GM12878 (cell line): ENCODE results near the gene ANKRD13A. TPM values are rescaled to one million over a fixed set of nuclear protein-coding genes. Genes with fewer than 3 reads are reported as not detected.

ENCODE experiments used
- ATAC-seq: fragments of 200-7000 bp; cut with Tn5 transposase; 3 replicates; pipeline ENCODE4 v1.9.1; 2020; ENCODE audit warnings: mild to moderate bottlenecking, moderate library complexity
- BruUV-seq: library from RNA; stranded (reverse); fragments of 400-500 nt; replicated peaks from 2 replicates; lab custom pipeline; 2021; lab: Mats Ljungman, UMichigan
- CTCF ChIA-PET: fragments of 300-600 bp; sonication (Branson Sonifier 250); formaldehyde crosslinking; extraction: SDS; loops from one replicate; lab custom pipeline; 2021; ENCODE audit warnings: inconsistent platforms; lab: Yijun Ruan, JAX
- POLR2A ChIA-PET: fragments of 350-600 bp; formaldehyde crosslinking; extraction: SDS; loops from one replicate; lab custom pipeline; 2021; ENCODE audit warnings: inconsistent platforms; lab: Charles Lee
- RAD21 ChIA-PET: fragments of 300-600 bp; sonication (Branson Sonifier 250); formaldehyde crosslinking; loops from one replicate; lab custom pipeline; 2023; ENCODE audit warnings: antibody characterized with exemption; ENCODE audit not compliant: unreplicated experiment; lab: Charles Lee
- SMC1A ChIA-PET: fragments of 300-600 bp; sonication (Branson Sonifier 250); formaldehyde crosslinking; loops from one replicate; lab custom pipeline; 2023; ENCODE audit not compliant: unreplicated experiment, uncharacterized antibody; lab: Charles Lee
- DNase-seq: peaks from one replicate; pipeline ENCODE4 v3.0.0-alpha.2; 2011; ENCODE audit warnings: low read depth, low spot score
- FAIRE-seq: peaks from 3 replicates; lab custom pipeline; 2011; peaks lifted over from hg19 to GRCh38; lab: Jason Lieb, UNC
- H2AFZ ChIP-seq: 2 replicates; pipeline ENCODE4 v1.6.0; 2011; ENCODE audit warnings: low read depth, low read length, control low read depth; ENCODE audit not compliant: control insufficient read depth
- H3K27ac ChIP-seq: 2 replicates; pipeline ENCODE4 v1.5.1; 2011; ENCODE audit warnings: control low read depth; ENCODE audit not compliant: control insufficient read depth, insufficient read depth
- H3K27me3 ChIP-seq, 2 experiments: replicated peaks in 1 of 2; 2 replicates each; pipeline versions ENCODE4 v1.6.0 to v1.6.1; 2011; ENCODE audit warnings: low read length in 1 of 2; ENCODE audit not compliant: control insufficient read depth in 2 of 2, insufficient read depth in 2 of 2
- H3K36me3 ChIP-seq, 2 experiments: 2 replicates each; pipeline ENCODE4 v1.5.1; 2011; ENCODE audit warnings: low read length in 1 of 2; ENCODE audit not compliant: control insufficient read depth in 2 of 2, insufficient read depth in 2 of 2
- H3K4me1 ChIP-seq: 2 replicates; pipeline ENCODE4 v1.6.1; 2011; ENCODE audit warnings: mild to moderate bottlenecking, low read length, moderate library complexity, mixed read lengths; ENCODE audit not compliant: control insufficient read depth, insufficient read depth
- H3K4me2 ChIP-seq: 2 replicates; pipeline ENCODE4 v1.6.0; 2011; ENCODE audit warnings: control low read depth; ENCODE audit not compliant: control insufficient read depth, insufficient read depth
- H3K4me3 ChIP-seq: fragments of 200-600 bp; sonication (generic); 2 replicates; pipeline ENCODE4 v1.5.1; 2016
- H3K79me2 ChIP-seq: 2 replicates; pipeline ENCODE4 v1.6.0; 2011; ENCODE audit warnings: low read length; ENCODE audit not compliant: control insufficient read depth, insufficient read depth
- H3K9ac ChIP-seq: 2 replicates; pipeline ENCODE4 v1.8.0; 2011; ENCODE audit warnings: low read length, control low read depth, mixed read lengths; ENCODE audit not compliant: control insufficient read depth, insufficient read depth
- H3K9me3 ChIP-seq: replicated peaks from 3 replicates; pipeline ENCODE4 v1.5.1; 2011; ENCODE audit warnings: mild to moderate bottlenecking, low read length; ENCODE audit not compliant: control insufficient read depth, insufficient read depth
- H4K20me1 ChIP-seq: 2 replicates; pipeline ENCODE4 v1.6.0; 2011; ENCODE audit not compliant: control insufficient read depth, insufficient read depth
- CBX5 ChIP-seq: sonication (generic); IDR thresholded peaks from 2 replicates; pipeline ENCODE4 v1.6.1; 2016; ENCODE audit warnings: low read depth, moderate library complexity, mild to moderate bottlenecking, inconsistent platforms
- HDAC6 ChIP-seq: fragments of 200-600 bp; sonication (generic); IDR thresholded peaks from one replicate; pipeline ENCODE4 v1.8.0; 2017; ENCODE audit warnings: antibody characterized with exemption; ENCODE audit not compliant: unreplicated experiment
- IKZF1 ChIP-seq: fragments of 450-650 bp; conservative IDR thresholded peaks from 2 replicates; pipeline ENCODE4 v1.6.1; 2017; ENCODE audit warnings: antibody characterized with exemption, mild to moderate bottlenecking
- JUNB ChIP-seq: IDR thresholded peaks from 2 replicates; pipeline ENCODE4 v1.6.1; 2016; ENCODE audit warnings: antibody characterized with exemption, mild to moderate bottlenecking
- MTA3 ChIP-seq: IDR thresholded peaks from 2 replicates; pipeline ENCODE4 v1.6.1; 2012; ENCODE audit warnings: low read length, inconsistent platforms, borderline replicate concordance
- NR2C2 ChIP-seq: IDR thresholded peaks from 2 replicates; pipeline ENCODE4 v1.6.1; 2011; ENCODE audit warnings: borderline replicate concordance, low read depth; ENCODE audit not compliant: control insufficient read depth, insufficient read length
- NRF1 ChIP-seq: conservative IDR thresholded peaks from 2 replicates; pipeline ENCODE4 v1.6.1; 2011; ENCODE audit warnings: mild to moderate bottlenecking, low read depth, low read length, improper control_type of control experiment
- RB1 ChIP-seq: fragments of 450-650 bp; formaldehyde crosslinking; IDR thresholded peaks from 2 replicates; pipeline ENCODE4 v1.6.1; 2017; ENCODE audit warnings: mild to moderate bottlenecking, borderline replicate concordance
- RBBP5 ChIP-seq: fragments of 200-600 bp; sonication (generic); conservative IDR thresholded peaks from 2 replicates; pipeline ENCODE4 v1.6.1; 2016
- SMAD5 ChIP-seq: IDR thresholded peaks from 2 replicates; pipeline ENCODE4 v1.6.1; 2016; ENCODE audit warnings: antibody characterized with exemption, low read depth
- ZNF622 ChIP-seq: fragments of 450-650 bp; IDR thresholded peaks from 2 replicates; pipeline ENCODE4 v1.6.1; 2017; ENCODE audit warnings: mild to moderate bottlenecking, inconsistent platforms
- WGBS: methylation state at CpG from one replicate; pipeline ENCODE4 v1.1.6; 2016; ENCODE audit warnings: low lambda C conversion rate; ENCODE audit not compliant: insufficient replicate concordance, insufficient coverage; ENCODE audit errors: missing lambda C conversion rate; 5-methylcytosine and 5-hydroxymethylcytosine counted together
- in situ Hi-C: fragments of 300-500 bp; cut with MboI; formaldehyde crosslinking; loops from 9 replicates; pipeline ENCODE4 v1.14.3; 2018; ENCODE audit warnings: mixed read lengths
- intact Hi-C: fragments of 100-400 bp; cut with micrococcal nuclease; formaldehyde crosslinking; loops from one replicate; pipeline ENCODE4 v1.14.2; 2022; ENCODE audit not compliant: unreplicated experiment
- polyA plus RNA-seq, 11 experiments: library from polyadenylated mRNA; depleted of rRNA in 4 of 11; unstranded in 6 of 11; stranded (reverse) in 5 of 11; fragments of >200 nt; fragmentation: Nextera tagmentation in 4 of 11; fragmentation: Illumina TruSeq in 1 of 11; extraction: Ambion mirVana in 4 of 11; extraction: Trizol in 1 of 11; gene quantifications; 1 replicate in 1 of 11; 2 replicates in 10 of 11; pipeline versions ENCODE4 v1.2.1 to v1.2.3, GENCODE V29; 2011 to 2016; ENCODE audit warnings: inconsistent platforms in 2 of 11, missing spikeins in 2 of 11, low read depth in 1 of 11
- total RNA-seq, 4 experiments: library from RNA; depleted of rRNA in 3 of 4; stranded (reverse); fragments of >200 nt in 3 of 4; fragmentation: Illumina TruSeq in 1 of 4; extraction: Trizol in 1 of 4; gene quantifications; 2 replicates each; pipeline versions ENCODE4 v1.2.1 to v1.2.3, GENCODE V29; 2013 to 2021
- TF ChIP-seq, protein P1 (sequence below): fragments of 450-650 bp; IDR thresholded peaks from 2 replicates; pipeline ENCODE4 v1.6.1; 2016; ENCODE audit warnings: mild to moderate bottlenecking
- TF ChIP-seq, protein P2 (sequence below): IDR thresholded peaks from 2 replicates; pipeline ENCODE4 v1.6.1; 2011; ENCODE audit warnings: borderline replicate concordance, low read depth, mild to moderate bottlenecking, moderate library complexity, low read length; ENCODE audit not compliant: insufficient read depth, poor library complexity, severe bottlenecking
- TF ChIP-seq, protein P3 (sequence below): fragments of 450-650 bp; IDR thresholded peaks from 2 replicates; pipeline ENCODE4 v1.6.1; 2017; ENCODE audit warnings: mild to moderate bottlenecking, low read depth, inconsistent platforms; ENCODE audit not compliant: poor library complexity, severe bottlenecking

ANKRD13A gene
- total and polyA plus RNA-seq, 10 of the 15 experiments (the other 5 are each of a cell fraction or from before 2014, with no cell fraction given): 10.2 to 93.4 (median 76.5) TPM

DNA sequence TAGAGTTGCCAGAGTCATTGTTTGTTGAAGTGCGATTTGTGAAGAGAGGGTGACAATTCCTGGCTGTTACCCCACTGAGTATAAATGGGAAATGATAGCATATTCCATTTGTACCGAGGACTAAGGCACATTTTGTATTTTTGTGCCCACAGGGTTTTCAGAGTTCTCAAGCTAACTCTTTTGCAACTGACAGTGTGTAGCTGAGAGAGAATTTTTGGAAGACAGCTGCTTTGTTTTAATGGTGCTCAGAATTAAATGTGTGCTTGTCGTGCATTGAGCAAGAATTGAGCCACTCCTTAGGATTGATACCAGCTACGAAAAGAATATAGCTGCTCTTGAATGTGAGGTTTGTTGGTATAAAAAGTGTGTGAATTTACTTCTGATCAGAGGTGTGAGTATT lies 21.7 kb downstream of the ANKRD13A start:
- Histone ChIP-seq H3K9ac (no peak overlapping the region), H3K27me3 (no peaks in the 10 kb centered on the region), H2AFZ (no peak overlapping the region), H3K9me3 (no peaks in the 10 kb centered on the region), H3K4me2 (no peak overlapping the region), H3K4me1 (no peaks in the 10 kb centered on the region), H3K27ac (no peak overlapping the region), H3K36me3 (peaks cover 15 to 49% of the 10 kb centered on the region in 2 experiments), H3K79me2 (no peaks in the 10 kb centered on the region), H4K20me1 (no peaks in the 10 kb centered on the region), H3K4me3 (no peak overlapping the region)
- POLR2A ChIA-PET: interaction anchor here (0.7 kb wide), 1 partner anchor 17 kb away, joined by 7 read pairs; no protein-coding TSS in a partner anchor
- RAD21 ChIA-PET: no interaction called here
- in situ Hi-C loops: no loop called here
- ATAC-seq: no peak
- SMC1A ChIA-PET: interaction anchor here (0.7 kb wide), 1 partner anchor 17 kb away, joined by 3 read pairs; no protein-coding TSS in a partner anchor
- no peak for FAIRE-seq
- CTCF ChIA-PET: interaction anchor here (1.0 kb wide), 1 partner anchor 132 kb away, joined by 3 read pairs; no protein-coding TSS in a partner anchor
- DNase-seq: no peak
- BruUV-seq: no TSS peak
- WGBS: 98% methylated on average over 4 of the region's 4 CpGs
- intact Hi-C loops: no loop called here
- TF ChIP-seq RB1 (no peak), NR2C2 (no peak), IKZF1 (no peak), RBBP5 (no peak), JUNB (no peak), NRF1 (no peak), MTA3 (no peak), ZNF622 (no peak), SMAD5 (no peak), CBX5 (no peak), HDAC6 (no peak)
- TF ChIP-seq, protein P1, sequence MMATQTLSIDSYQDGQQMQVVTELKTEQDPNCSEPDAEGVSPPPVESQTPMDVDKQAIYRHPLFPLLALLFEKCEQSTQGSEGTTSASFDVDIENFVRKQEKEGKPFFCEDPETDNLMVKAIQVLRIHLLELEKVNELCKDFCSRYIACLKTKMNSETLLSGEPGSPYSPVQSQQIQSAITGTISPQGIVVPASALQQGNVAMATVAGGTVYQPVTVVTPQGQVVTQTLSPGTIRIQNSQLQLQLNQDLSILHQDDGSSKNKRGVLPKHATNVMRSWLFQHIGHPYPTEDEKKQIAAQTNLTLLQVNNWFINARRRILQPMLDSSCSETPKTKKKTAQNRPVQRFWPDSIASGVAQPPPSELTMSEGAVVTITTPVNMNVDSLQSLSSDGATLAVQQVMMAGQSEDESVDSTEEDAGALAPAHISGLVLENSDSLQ: no peak
- TF ChIP-seq, protein P2, sequence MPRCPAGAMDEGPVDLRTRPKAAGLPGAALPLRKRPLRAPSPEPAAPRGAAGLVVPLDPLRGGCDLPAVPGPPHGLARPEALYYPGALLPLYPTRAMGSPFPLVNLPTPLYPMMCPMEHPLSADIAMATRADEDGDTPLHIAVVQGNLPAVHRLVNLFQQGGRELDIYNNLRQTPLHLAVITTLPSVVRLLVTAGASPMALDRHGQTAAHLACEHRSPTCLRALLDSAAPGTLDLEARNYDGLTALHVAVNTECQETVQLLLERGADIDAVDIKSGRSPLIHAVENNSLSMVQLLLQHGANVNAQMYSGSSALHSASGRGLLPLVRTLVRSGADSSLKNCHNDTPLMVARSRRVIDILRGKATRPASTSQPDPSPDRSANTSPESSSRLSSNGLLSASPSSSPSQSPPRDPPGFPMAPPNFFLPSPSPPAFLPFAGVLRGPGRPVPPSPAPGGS: no peak
- TF ChIP-seq, protein P3, sequence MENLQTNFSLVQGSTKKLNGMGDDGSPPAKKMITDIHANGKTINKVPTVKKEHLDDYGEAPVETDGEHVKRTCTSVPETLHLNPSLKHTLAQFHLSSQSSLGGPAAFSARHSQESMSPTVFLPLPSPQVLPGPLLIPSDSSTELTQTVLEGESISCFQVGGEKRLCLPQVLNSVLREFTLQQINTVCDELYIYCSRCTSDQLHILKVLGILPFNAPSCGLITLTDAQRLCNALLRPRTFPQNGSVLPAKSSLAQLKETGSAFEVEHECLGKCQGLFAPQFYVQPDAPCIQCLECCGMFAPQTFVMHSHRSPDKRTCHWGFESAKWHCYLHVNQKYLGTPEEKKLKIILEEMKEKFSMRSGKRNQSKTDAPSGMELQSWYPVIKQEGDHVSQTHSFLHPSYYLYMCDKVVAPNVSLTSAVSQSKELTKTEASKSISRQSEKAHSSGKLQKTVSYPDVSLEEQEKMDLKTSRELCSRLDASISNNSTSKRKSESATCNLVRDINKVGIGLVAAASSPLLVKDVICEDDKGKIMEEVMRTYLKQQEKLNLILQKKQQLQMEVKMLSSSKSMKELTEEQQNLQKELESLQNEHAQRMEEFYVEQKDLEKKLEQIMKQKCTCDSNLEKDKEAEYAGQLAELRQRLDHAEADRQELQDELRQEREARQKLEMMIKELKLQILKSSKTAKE: no peak
